Central memory CD8-positive, alpha-beta T cell (primary cell): Measurements from ENCODE around the gene ZBTB16.

Experiments
- ATAC-seq: fragments of 150-1000 bp; cut with Tn5 transposase; replicated peaks from 2 replicates; pipeline ENCODE4 v1.10.0; 2022; ENCODE audit warnings: mild to moderate bottlenecking, moderate FRiP score, moderate number of reproducible peaks; ENCODE audit not compliant: poor library complexity, severe bottlenecking; ENCODE audit errors: extremely low read depth
- DNase-seq, 2 donors: peaks; one replicate each; pipeline ENCODE4 v3.0.0; 2021; ENCODE audit warnings: low spot score in 2 of 2
- H3K27ac Mint-ChIP-seq: one replicate; pipeline ENCODE4 v1.8.0; 2022; ENCODE audit warnings: low read depth, mild to moderate bottlenecking, moderate library complexity, mixed read lengths
- H3K27me3 Mint-ChIP-seq: one replicate; pipeline ENCODE4 v1.8.0; 2022; ENCODE audit warnings: mixed read lengths
- H3K36me3 Mint-ChIP-seq: one replicate; pipeline ENCODE4 v1.8.0; 2022; ENCODE audit warnings: mild to moderate bottlenecking, moderate library complexity, mixed read lengths; ENCODE audit not compliant: insufficient read depth
- H3K4me1 Mint-ChIP-seq: one replicate; pipeline ENCODE4 v1.8.0; 2022; ENCODE audit warnings: mixed read lengths
- H3K4me3 Mint-ChIP-seq: one replicate; pipeline ENCODE4 v1.8.0; 2022; ENCODE audit warnings: mild to moderate bottlenecking, moderate library complexity, mixed read lengths
- H3K9me3 Mint-ChIP-seq: one replicate; pipeline ENCODE4 v1.8.0; 2022; ENCODE audit warnings: mixed read lengths

The ZBTB16 gene

GRCh38 chr11:114295676-114296604, 236.4 kb downstream of the ZBTB16 start, which contains the start of gene NNMT:
NNMT (plus strand) TSS chr11:114296399; CDS start chr11:114296557, 158 bp downstream.
- Mint-ChIP-seq H3K36me3 (no peaks in the 10 kb centered on the region), H3K9me3 (no peaks in the 10 kb centered on the region), H3K27ac (no peak within 1 kb of the TSS), H3K4me3 (no peak within 1 kb of the TSS), H3K4me1 (no peaks in the 10 kb centered on the region), H3K27me3 (peaks cover 49% of the 10 kb centered on the region)
- no peak for DNase-seq
- ATAC-seq: no peak

DNA sequence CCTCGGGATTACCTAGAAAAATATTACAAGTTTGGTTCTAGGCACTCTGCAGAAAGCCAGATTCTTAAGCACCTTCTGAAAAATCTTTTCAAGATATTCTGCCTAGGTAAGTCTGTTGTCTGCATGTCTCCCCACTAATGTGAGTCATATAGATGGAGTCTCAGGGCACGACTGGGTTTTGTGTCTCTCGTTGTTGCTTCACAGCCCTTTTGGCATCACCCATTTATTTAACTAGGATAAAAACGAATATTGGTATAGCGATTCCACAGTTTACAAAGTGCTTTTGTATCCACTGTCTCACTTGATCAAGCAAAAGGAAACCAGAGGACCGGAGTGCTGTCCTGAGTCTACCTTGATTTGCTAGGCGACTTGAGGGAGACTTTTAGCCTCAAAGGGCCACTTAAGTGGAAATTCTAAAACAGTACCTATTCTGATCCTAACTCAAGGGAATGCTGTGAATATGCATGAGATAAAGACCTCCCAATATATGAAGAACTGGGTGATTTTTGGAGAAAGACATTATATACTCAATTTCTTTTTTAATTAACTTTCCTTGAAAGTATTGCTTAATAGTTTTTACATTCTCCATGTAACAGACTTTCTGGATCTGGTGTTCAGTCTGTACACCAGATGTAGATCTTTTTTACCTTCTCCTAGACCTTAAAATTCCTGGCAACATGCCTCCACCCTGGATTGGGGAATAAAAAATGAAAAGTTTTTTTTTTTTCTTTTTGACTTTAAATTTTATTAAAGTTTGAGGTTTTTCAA, 237.3 kb downstream of the ZBTB16 start:
- no peaks in the 10 kb centered on the region for H3K36me3 Mint-ChIP-seq
- no peaks in the 10 kb centered on the region for H3K9me3 Mint-ChIP-seq
- DNase-seq: no peak
- no peaks in the 10 kb centered on the region for H3K4me1 Mint-ChIP-seq
- peaks cover 50% of the 10 kb centered on the region for H3K27me3 Mint-ChIP-seq
- no peak for ATAC-seq
- H3K27ac Mint-ChIP-seq: no peak overlapping the region
- no peak overlapping the region for H3K4me3 Mint-ChIP-seq

DNA sequence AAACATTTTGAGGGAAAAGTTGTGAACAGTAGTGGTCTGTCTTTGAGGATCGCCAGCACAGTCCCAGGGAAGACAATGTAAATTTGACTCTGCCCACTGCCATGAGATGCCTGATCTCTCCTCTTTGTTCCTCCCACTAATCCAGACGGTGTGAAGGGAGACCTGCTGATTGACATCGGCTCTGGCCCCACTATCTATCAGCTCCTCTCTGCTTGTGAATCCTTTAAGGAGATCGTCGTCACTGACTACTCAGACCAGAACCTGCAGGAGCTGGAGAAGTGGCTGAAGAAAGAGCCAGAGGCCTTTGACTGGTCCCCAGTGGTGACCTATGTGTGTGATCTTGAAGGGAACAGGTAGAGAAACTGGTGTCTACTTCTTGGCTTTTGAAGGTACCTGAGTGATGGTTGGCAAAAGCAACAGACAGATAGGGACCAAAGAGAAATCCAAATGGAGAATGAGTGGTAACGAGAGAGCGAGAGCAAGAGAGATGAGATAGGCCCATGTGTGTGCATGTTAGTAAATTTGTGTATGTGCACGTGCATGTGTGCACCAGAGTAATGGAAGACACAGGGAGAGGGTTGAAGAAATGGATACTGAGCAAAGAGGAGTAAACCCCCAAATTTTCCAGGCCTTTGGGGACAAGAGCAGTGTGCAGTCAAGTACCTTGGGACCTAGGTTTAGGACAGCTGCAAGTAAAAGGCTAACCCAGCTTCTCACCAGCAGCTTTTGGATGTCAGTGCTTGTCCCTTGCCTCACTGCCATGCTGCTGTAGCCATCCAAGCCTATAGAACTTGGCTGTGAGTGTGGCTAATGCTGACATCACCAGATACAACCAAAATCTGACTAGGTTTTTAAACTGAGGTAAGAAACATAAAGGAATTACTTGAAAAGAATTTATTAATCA, 238.5 kb downstream of the ZBTB16 start:
- ATAC-seq: no peak
- DNase-seq: no peak
- peaks cover 40% of the 10 kb centered on the region for H3K27me3 Mint-ChIP-seq
- no peak overlapping the region for H3K4me3 Mint-ChIP-seq
- no peak overlapping the region for H3K27ac Mint-ChIP-seq
- no peaks in the 10 kb centered on the region for H3K4me1 Mint-ChIP-seq
- H3K9me3 Mint-ChIP-seq: peaks cover 5% of the 10 kb centered on the region
- no peaks in the 10 kb centered on the region for H3K36me3 Mint-ChIP-seq

GRCh38 chr11:114298710-114299109, 239.2 kb downstream of the ZBTB16 start:
- Mint-ChIP-seq H3K27ac (no peak overlapping the region), H3K9me3 (peaks cover 5% of the 10 kb centered on the region), H3K4me3 (no peak overlapping the region), H3K4me1 (no peaks in the 10 kb centered on the region), H3K27me3 (peaks cover 36% of the 10 kb centered on the region), H3K36me3 (no peaks in the 10 kb centered on the region)
- ATAC-seq (no peak), DNase-seq (no peak)
